GM10266 (cell line): ENCODE results near the gene TCF7L2.

Source experiments
- DNase-seq: peaks from one replicate; pipeline ENCODE4 v3.0.0; 2012; ENCODE audit errors: extremely low spot score
- TF ChIP-seq, protein P1 (sequence below): IDR thresholded peaks from 2 replicates; pipeline ENCODE4 v1.5.1; 2012; ENCODE audit warnings: mild to moderate bottlenecking, low read depth; ENCODE audit not compliant: control insufficient read depth, insufficient read depth; ENCODE audit errors: missing control alignments

TCF7L2 gene

DNA sequence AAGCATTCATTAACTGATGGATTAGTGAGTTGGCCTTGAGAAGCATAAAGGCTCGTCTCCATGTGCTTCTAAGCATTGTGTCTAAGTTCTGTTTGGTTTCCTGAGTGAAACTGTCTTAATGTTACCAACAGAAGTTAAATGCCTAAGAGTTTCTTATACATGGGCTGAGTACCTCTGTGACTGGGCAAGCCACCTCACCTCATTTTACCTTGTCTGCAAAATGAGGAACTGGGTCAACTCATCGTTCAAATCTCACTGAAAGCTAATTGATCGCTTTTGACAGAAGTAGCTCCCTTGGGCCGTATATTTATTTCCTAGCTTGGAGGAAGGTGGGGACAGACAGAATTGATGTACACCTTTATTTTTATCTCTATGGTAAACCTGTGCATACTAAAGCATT, 88.9 kb downstream of the TCF7L2 start:
- TF ChIP-seq, protein P1, sequence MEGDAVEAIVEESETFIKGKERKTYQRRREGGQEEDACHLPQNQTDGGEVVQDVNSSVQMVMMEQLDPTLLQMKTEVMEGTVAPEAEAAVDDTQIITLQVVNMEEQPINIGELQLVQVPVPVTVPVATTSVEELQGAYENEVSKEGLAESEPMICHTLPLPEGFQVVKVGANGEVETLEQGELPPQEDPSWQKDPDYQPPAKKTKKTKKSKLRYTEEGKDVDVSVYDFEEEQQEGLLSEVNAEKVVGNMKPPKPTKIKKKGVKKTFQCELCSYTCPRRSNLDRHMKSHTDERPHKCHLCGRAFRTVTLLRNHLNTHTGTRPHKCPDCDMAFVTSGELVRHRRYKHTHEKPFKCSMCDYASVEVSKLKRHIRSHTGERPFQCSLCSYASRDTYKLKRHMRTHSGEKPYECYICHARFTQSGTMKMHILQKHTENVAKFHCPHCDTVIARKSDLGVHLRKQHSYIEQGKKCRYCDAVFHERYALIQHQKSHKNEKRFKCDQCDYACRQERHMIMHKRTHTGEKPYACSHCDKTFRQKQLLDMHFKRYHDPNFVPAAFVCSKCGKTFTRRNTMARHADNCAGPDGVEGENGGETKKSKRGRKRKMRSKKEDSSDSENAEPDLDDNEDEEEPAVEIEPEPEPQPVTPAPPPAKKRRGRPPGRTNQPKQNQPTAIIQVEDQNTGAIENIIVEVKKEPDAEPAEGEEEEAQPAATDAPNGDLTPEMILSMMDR: no peak
- no peak for DNase-seq

DNA sequence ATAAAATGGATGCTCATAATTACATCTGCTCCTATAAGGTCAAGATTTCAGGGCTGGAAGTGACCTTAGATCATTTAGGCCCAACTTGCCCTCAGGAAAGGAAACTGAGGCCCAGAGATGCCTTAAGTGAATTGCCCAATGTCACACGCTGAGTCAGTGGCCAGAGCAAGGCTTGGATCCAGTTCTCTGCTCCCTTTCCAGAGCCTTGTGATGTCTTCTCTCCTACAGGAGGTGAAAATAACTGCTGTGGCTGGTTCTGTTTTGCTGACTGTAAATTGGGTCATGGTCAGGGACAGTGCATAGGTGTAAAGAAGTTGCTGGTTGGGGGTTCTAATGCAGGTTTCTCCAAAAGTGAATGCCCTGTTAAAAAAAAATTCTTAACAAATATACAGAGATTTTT, 91.3 kb downstream of the TCF7L2 start:
- no peak for DNase-seq
- TF ChIP-seq, protein P1: no peak

DNA sequence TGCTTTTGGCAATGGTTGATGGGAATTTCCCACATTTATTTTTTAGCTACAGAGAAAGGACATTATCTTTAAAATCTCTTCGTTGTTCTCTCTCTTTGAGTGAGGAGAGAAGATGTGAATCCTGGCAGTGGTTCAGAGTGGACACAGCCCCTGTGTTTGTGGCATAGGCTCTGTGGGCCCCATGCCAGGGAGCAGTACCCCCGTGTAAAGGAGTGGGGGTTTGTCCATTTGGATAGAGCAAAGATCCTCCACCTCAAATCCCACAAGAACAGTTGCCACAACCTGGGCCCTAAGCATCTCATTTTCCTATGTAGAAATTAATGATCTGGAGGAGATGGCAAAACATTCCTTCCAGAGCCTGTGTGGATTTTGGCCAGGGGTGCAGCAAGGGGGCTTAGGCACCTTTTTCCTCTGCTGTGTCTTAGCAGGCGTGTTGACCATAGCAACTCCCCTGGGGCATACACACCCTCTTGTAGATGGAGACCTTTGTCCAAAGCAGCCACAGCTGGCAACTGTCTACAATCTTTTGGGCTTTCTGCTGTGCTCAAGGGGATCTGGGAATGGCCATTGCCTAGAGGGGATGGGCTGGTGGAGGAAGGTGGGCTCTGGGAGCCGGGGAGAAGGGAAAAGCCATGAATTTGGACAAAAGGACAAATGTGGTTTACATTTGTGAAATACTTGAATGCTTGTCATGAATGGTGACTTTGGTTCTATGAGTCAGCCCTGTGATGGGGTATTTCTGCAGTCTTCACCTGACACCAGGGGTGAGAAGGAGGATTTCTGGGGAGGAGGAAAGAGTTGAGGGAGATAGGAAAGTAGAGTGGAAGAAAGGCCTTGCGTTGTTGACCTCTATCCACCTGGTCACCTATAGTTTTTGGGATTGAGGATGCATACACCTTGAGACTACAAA, 92.0 kb downstream of the TCF7L2 start:
- DNase-seq: no peak

DNA sequence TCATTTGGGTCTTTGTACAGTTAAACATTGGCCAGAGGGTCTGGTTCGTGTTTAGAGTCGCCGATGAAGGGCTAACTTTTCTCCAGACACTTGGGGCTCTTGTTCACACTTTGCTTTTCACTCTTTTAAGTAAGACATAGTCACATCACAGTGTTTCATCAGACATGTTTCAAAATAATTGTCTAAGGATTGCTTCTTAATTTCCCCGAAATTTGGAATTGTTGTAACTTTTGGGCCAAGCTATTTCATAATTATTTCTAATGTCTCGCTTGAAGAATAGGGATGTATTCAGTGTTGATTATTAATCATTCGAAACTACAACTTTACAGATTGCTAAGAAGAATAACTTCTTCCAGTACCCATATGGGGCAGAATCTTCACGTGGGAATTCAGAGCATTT, 92.8 kb downstream of the TCF7L2 start:
- TF ChIP-seq, protein P1: no peak
- DNase-seq: no peak

More for the DNA sequence above, 92.0 kb downstream of the TCF7L2 start:
- TF ChIP-seq, protein P1: no peak

DNA sequence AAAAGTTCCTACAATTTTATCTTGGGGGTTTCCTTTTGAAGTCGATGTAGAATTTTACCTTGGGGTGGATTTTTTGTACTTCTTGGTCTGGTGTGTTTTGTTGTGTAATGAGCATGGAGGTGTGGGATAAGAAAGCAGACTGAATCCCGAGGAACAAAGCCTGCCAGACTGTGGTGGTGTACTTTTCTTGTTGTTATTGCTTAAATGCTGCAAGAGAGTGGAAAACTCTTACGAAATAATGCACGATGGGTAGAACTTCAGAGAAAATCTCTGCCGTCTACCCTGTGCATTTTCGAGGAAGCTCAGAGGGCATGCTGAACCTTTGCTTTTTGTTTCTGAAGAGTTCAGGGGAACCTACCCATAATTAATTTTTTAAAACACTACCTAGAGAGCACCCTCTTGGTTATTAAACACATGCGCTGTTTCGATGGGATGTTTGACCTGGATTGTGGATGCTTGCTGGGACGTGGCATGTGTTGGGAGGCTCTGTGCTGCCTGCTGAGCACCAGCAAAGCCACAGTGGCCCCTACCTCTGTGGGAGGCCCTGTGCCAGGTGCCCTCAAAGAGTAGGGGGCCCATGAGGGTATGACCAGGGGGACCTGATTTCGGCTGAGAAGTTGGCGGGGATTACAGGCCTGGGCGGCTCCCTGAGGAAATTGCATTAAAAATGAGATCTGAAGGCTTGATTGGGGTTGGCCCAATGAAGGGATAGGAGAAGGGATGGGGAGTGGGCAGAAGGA, 94.1 kb downstream of the TCF7L2 start:
- DNase-seq: no peak
- TF ChIP-seq, protein P1: no peak

DNA sequence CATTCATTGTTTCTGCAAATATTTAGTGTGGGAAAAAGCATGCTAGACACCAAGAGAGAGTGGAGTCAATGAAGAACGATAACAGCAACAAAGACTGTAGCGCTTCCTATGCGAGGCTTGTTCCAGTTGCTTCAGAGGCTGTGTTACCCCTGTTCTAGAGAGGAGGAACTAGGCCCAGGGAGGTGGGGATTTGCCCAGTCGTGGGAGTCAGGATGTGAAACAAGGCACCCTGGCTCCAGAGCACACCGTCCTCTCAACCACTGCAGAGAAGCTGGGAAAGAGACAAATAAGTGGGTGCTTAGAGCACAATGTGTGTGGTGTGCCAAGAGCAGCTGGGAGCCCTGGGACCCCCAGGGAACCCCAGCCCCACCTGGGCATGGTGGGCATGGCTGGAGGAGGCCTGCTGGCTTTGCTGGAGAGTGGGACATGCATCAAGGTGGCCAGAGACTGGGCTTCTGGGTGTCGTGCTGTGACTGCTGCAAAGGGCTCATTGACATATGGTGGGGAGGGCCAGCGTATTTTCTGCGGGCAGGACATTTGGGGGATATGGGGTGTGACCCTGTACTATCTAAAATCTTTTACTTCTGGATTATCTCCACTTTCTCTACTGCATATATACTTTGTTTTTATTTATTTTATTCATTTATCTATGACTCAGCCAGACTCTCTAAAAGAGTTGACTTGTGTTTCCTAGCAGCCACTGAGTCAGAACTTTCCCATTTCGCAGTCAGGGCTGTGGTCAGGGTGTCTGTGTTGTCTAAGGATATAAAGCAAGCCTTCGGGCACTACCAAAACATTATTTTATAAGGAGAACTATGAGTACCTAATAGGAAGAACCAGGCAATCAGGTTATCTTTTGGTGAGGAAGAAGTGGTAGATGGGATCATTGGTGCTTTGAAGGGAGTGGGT, 95.4 kb downstream of the TCF7L2 start:
- TF ChIP-seq, protein P1: no peak
- no peak for DNase-seq
